Upper lobe of left lung (tissue), 6 donors: ENCODE data around the gene SMAGP. TPM values are rescaled to one million over a fixed set of nuclear protein-coding genes. Genes with fewer than 3 reads are reported as not detected.
A peak's percentile ranks its signal among the peaks of the same experiment; 100 is the strongest.
"Not testable (repeated sequence)": the region's sequence is repeated elsewhere in the genome, so short reads cannot be mapped to it uniquely, and the experiment has no call there.

Experiments used
- ATAC-seq, 2 donors: fragments of 200-7000 bp; cut with Tn5 transposase; one replicate each; pipeline ENCODE4 v1.9.1; 2022; ENCODE audit warnings: mild to moderate bottlenecking in 2 of 2, moderate library complexity in 2 of 2; ENCODE audit not compliant: low FRiP score in 2 of 2
- DNase-seq, 2 donors: peaks; one replicate each; pipeline ENCODE4 v3.0.0-alpha.2; 2019 to 2020
- H3K27ac ChIP-seq, 4 donors: fragments of 200-600 bp; sonication (generic); one replicate each; pipeline ENCODE4 v1.5.1; 2016 to 2019
- H3K27me3 ChIP-seq, 4 donors: fragments of 200-600 bp; sonication (generic); one replicate each; pipeline ENCODE4 v1.5.1; 2017 to 2019
- H3K36me3 ChIP-seq, 4 donors: fragments of 200-600 bp; sonication (generic); one replicate each; pipeline ENCODE4 v1.5.1; 2016 to 2019
- H3K4me1 ChIP-seq, 4 donors: fragments of 200-600 bp; sonication (generic); one replicate each; pipeline ENCODE4 v1.5.1; 2018 to 2019
- H3K4me3 ChIP-seq, 4 donors: fragments of 200-600 bp; sonication (generic); one replicate each; pipeline ENCODE4 v1.5.1; 2017 to 2019; ENCODE audit warnings: mild to moderate bottlenecking in 2 of 4, moderate library complexity in 1 of 4
- H3K9me3 ChIP-seq, 4 donors: fragments of 200-600 bp; sonication (generic); one replicate each; pipeline ENCODE4 v1.5.1; 2018 to 2019
- EP300 ChIP-seq, 4 donors: sonication (generic); formaldehyde crosslinking; IDR thresholded peaks; one replicate each; pipeline ENCODE4 v1.5.1; 2017; ENCODE audit warnings: antibody characterized with exemption in 4 of 4, control low read depth in 2 of 4
- POLR2A ChIP-seq, 4 donors: fragments of 450-650 bp; IDR thresholded peaks; one replicate each; pipeline ENCODE4 v1.5.1; 2016 to 2017; ENCODE audit warnings: antibody characterized with exemption in 4 of 4, mild to moderate bottlenecking in 2 of 4
- POLR2AphosphoS5 ChIP-seq, 2 donors: sonication (generic); formaldehyde crosslinking; IDR thresholded peaks; one replicate each; pipeline ENCODE4 v1.5.1; 2017; ENCODE audit warnings: antibody characterized with exemption in 2 of 2
- WGBS, 2 donors: methylation state at CpG; one replicate each; pipeline ENCODE4 v1.1.5; 2017 to 2018; 5-methylcytosine and 5-hydroxymethylcytosine counted together
- total RNA-seq, 6 donors: library from RNA; depleted of rRNA in 4 of 6; stranded (reverse); fragments of >200 nt in 4 of 6; gene quantifications; one replicate each; pipeline versions ENCODE4 v1.1.0 to v1.2.1, GENCODE V29; 2016 to 2021
- TF ChIP-seq, protein P1 (sequence below), 6 experiments: fragments of 450-650 bp in 4 of 6; fragments of 200-600 bp in 2 of 6; sonication (generic) in 2 of 6; IDR thresholded peaks; one replicate each; pipeline ENCODE4 v1.5.1; 2016 to 2019; ENCODE audit warnings: antibody characterized with exemption in 6 of 6
- donor health status: DM: no; HTN: no; CAD: no; lungs with moderate emphysema.
- donor health status: DM: no; HTN: yes; CAD: no; lungs with severe emphysema.

The SMAGP gene
- total RNA-seq, 6 donors from 2014 or later, result 25.1 to 58.2 (median 28.8) TPM

- 70 to 74% methylated on average over 6 of the region's 6 CpGs for WGBS, 2 donors
- DNase-seq (no peak), ATAC-seq (peak; percentile 83 to 86)
- Histone ChIP-seq H3K4me1 (peaks cover 0 to 13% (median 1%) of the 10 kb centered on the region in 4 donors), H3K36me3 (no peaks in the 10 kb centered on the region), H3K4me3 (no peak overlapping the region), H3K9me3 (no peaks in the 10 kb centered on the region), H3K27ac (peak overlapping the region in 2 of 4 donors; percentile 18 to 26), H3K27me3 (no peaks in the 10 kb centered on the region)
- no peak for TF ChIP-seq POLR2A (IDR thresholded peaks at IDR 0.05)
- no peak for TF ChIP-seq EP300 (IDR thresholded peaks at IDR 0.05)
- TF ChIP-seq, protein P1, sequence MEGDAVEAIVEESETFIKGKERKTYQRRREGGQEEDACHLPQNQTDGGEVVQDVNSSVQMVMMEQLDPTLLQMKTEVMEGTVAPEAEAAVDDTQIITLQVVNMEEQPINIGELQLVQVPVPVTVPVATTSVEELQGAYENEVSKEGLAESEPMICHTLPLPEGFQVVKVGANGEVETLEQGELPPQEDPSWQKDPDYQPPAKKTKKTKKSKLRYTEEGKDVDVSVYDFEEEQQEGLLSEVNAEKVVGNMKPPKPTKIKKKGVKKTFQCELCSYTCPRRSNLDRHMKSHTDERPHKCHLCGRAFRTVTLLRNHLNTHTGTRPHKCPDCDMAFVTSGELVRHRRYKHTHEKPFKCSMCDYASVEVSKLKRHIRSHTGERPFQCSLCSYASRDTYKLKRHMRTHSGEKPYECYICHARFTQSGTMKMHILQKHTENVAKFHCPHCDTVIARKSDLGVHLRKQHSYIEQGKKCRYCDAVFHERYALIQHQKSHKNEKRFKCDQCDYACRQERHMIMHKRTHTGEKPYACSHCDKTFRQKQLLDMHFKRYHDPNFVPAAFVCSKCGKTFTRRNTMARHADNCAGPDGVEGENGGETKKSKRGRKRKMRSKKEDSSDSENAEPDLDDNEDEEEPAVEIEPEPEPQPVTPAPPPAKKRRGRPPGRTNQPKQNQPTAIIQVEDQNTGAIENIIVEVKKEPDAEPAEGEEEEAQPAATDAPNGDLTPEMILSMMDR (IDR thresholded peaks at IDR 0.05), result no peak
- TF ChIP-seq POLR2AphosphoS5 (IDR thresholded peaks at IDR 0.05), result no peak
Observed at GRCh38 chr12:51307655-51308593, 37.7 kb upstream of the SMAGP start.

DNA sequence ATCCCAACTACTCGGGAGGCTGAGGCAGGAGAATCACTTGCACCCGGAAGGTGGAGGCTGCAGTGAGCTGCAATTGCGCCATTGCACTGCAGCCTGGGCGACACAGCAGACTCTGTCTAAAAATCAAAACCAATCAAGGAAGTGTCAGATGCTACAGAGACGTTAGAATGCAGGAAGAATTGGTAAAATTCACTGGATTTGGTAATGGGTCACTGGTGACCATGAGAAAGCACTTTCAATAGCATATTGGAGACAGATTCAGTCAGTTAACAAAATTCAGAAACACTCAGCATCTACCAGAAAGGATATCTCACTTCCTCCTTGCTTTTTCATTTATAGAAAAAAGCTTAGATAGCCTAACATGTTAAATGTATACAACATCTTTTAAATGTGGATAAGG is 36.3 kb upstream of the SMAGP start:
- H3K36me3 ChIP-seq, result no peaks in the 10 kb centered on the region
- TF ChIP-seq, protein P1 (IDR thresholded peaks at IDR 0.05), result no peak
- DNase-seq (no peak), ATAC-seq (no peak)
- peaks cover 0 to 13% (median 1%) of the 10 kb centered on the region in 4 donors for H3K4me1 ChIP-seq
- no peak overlapping the region for H3K27ac ChIP-seq
- no peak overlapping the region for H3K4me3 ChIP-seq
- H3K27me3 ChIP-seq, result no peaks in the 10 kb centered on the region
- H3K9me3 ChIP-seq, result no peaks in the 10 kb centered on the region
- WGBS, 2 donors, result 71 to 78% methylated on average over 5 of the region's 5 CpGs

DNA sequence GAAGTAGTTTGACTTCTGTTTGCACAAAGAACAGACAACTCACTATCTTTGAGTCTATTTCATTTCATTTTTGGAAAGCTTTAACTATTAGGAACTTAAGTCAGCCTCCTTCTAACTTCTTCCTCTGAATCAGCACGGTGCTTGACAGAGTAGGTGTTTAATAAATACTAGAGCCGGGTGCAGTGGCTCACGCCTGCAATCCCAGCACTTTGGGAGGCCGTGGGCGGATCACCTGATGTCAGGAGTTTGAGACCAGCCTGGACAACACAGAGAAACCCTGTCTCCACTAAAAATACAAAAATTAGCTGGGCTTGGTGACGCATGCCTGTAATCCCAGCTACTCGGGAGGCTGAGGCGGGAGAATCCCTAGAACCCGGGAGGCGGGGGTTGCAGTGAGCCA is 30.6 kb upstream of the SMAGP start:
- DNase-seq, H3K9me3 ChIP-seq, H3K27ac ChIP-seq, H3K4me3 ChIP-seq, ATAC-seq, H3K4me1 ChIP-seq, H3K36me3 ChIP-seq, H3K27me3 ChIP-seq: not testable (repeated sequence)
- 87% methylated on average over 10 of the region's 10 CpGs for WGBS, 2 donors

GRCh38 chr12:51295651-51296050 is 25.4 kb upstream of the SMAGP start:
- no peak for ATAC-seq

DNA sequence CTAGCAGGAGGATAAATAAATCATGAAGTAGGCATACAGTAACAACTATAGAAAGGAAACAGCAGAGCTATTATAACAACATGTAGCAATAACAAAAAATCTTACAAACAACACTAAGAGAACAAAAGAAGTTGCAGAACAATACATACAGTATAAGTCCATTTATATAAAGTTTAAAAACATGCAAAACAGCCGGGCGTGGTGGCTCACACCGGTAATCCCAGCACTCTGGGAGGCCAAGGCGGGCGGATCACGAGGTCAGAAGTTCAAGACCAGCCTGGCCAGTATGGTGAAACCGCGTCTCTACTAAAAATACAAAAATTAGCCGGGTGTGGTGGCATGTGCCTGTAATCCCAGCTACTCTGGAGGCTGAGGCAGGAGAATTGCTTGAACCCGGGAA is 23.9 kb upstream of the SMAGP start:
- H3K4me3 ChIP-seq, H3K27ac ChIP-seq, H3K27me3 ChIP-seq, H3K4me1 ChIP-seq, ATAC-seq, DNase-seq, H3K36me3 ChIP-seq, H3K9me3 ChIP-seq: not testable (repeated sequence)
- 86 to 88% methylated on average over 10 of the region's 10 CpGs for WGBS, 2 donors

More at GRCh38 chr12:51295651-51296050, 25.4 kb upstream of the SMAGP start:
- no peak overlapping the region for H3K4me3 ChIP-seq
- H3K27me3 ChIP-seq, result no peaks in the 10 kb centered on the region
- DNase-seq, result no peak
- H3K9me3 ChIP-seq, result no peaks in the 10 kb centered on the region
- WGBS, 2 donors, result 78 to 91% methylated on average over 5 of the region's 5 CpGs
- H3K4me1 ChIP-seq, result no peaks in the 10 kb centered on the region
- no peak for TF ChIP-seq POLR2AphosphoS5 (IDR thresholded peaks at IDR 0.05)
- TF ChIP-seq, protein P1 (IDR thresholded peaks at IDR 0.05), result no peak
- no peak for TF ChIP-seq POLR2A (IDR thresholded peaks at IDR 0.05)
- TF ChIP-seq EP300 (IDR thresholded peaks at IDR 0.05), result no peak
- H3K27ac ChIP-seq, result no peak overlapping the region
- peaks cover 0 to 11% (median 3%) of the 10 kb centered on the region in 4 donors for H3K36me3 ChIP-seq

- H3K27me3 ChIP-seq, result no peaks in the 10 kb centered on the region
- H3K4me3 ChIP-seq, result no peak overlapping the region
- H3K4me1 ChIP-seq, result no peaks in the 10 kb centered on the region
- H3K36me3 ChIP-seq, result peaks cover 0 to 7% (median 3%) of the 10 kb centered on the region in 4 donors
- DNase-seq (no peak), ATAC-seq (no peak)
- H3K27ac ChIP-seq, result no peak overlapping the region
- TF ChIP-seq EP300 (IDR thresholded peaks at IDR 0.05) (no peak), POLR2AphosphoS5 (IDR thresholded peaks at IDR 0.05) (no peak), POLR2A (IDR thresholded peaks at IDR 0.05) (no peak)
- TF ChIP-seq, protein P1 (IDR thresholded peaks at IDR 0.05), result no peak
- H3K9me3 ChIP-seq, result no peaks in the 10 kb centered on the region
Observed at GRCh38 chr12:51293696-51294095, 23.5 kb upstream of the SMAGP start.

- peak; percentile 66 to 87 for ATAC-seq
- WGBS, 2 donors, result 73 to 77% methylated on average over 5 to 9 of the region's 9 CpGs
- not testable (repeated sequence) for H3K27ac ChIP-seq, H3K27me3 ChIP-seq, H3K4me3 ChIP-seq, H3K9me3 ChIP-seq, H3K4me1 ChIP-seq, H3K36me3 ChIP-seq
- DNase-seq, result peak in 1 of 2 donors; percentile 79
Observed at GRCh38 chr12:51291603-51292513, 21.6 kb upstream of the SMAGP start.
